T-cell (primary cell): ENCODE results near the gene POLR2L. TPM values are rescaled to one million over a fixed set of nuclear protein-coding genes. Genes with fewer than 3 reads are reported as not detected.

Source experiments
- ATAC-seq, 4 experiments: fragments of 200-7000 bp in 3 of 4; fragments of 150-1000 bp in 1 of 4; cut with Tn5 transposase; replicated peaks in 1 of 4; 1 replicate in 3 of 4; 2 replicates in 1 of 4; pipeline ENCODE4 v1.10.0; 2021; ENCODE audit warnings: moderate library complexity in 3 of 4, mild to moderate bottlenecking in 2 of 4, moderate number of reproducible peaks in 1 of 4
- CTCF ChIA-PET, 2 donors: fragments of 300-600 bp; sonication (Branson Sonifier 250); formaldehyde crosslinking; loops; one replicate each; lab custom pipeline; 2022; ENCODE audit warnings: antibody characterized with exemption in 2 of 2; lab: Charles Lee
- POLR2A ChIA-PET, 2 donors: fragments of 300-600 bp; sonication (Branson Sonifier 250); formaldehyde crosslinking; loops; one replicate each; lab custom pipeline; 2022; ENCODE audit warnings: antibody characterized with exemption in 2 of 2; lab: Charles Lee
- DNase-seq, 35 experiments: peaks; one replicate each; pipeline versions ENCODE4 v3.0.0 to v3.0.0-alpha.2; 2013 to 2023
- H3K27ac ChIP-seq: one replicate; pipeline ENCODE4 v1.5.1; 2013; ENCODE audit warnings: low read length
- H3K27me3 ChIP-seq, 2 experiments: replicated peaks in 1 of 2; 1 replicate in 1 of 2; 2 replicates in 1 of 2; pipeline versions ENCODE4 v1.6.1 to v1.7.0; 2013; ENCODE audit warnings: low read length in 1 of 2, mixed read lengths in 1 of 2; ENCODE audit not compliant: control insufficient read depth in 2 of 2, insufficient read depth in 2 of 2; ENCODE audit errors: extremely low read depth in 1 of 2
- H3K36me3 ChIP-seq, 2 donors: 1 replicate in 1 of 2; 2 replicates in 1 of 2; pipeline versions ENCODE4 v1.6.1 to v1.7.0; 2013; ENCODE audit warnings: low read length in 1 of 2; ENCODE audit not compliant: control insufficient read depth in 2 of 2, insufficient read depth in 1 of 2; ENCODE audit errors: extremely low read depth in 1 of 2
- H3K4me1 ChIP-seq, 2 experiments: 1 replicate in 1 of 2; 2 replicates in 1 of 2; pipeline versions ENCODE4 v1.6.1 to v1.7.0; 2013; ENCODE audit warnings: low read length in 2 of 2, mixed read lengths in 1 of 2; ENCODE audit not compliant: insufficient read depth in 2 of 2, control insufficient read depth in 1 of 2; ENCODE audit errors: extremely low read depth in 1 of 2
- H3K4me3 ChIP-seq, 2 donors: 1 replicate in 1 of 2; 2 replicates in 1 of 2; pipeline versions ENCODE4 v1.5.1 to v1.7.0; 2013; ENCODE audit warnings: mild to moderate bottlenecking in 2 of 2, low read length in 1 of 2, moderate library complexity in 1 of 2; ENCODE audit not compliant: control insufficient read depth in 1 of 2; ENCODE audit errors: extremely low read depth in 1 of 2
- H3K9me3 ChIP-seq: 2 replicates; pipeline ENCODE4 v1.7.0; 2013
- H3K27ac Mint-ChIP-seq, 2 donors: one replicate each; pipeline ENCODE4 v1.8.0; 2020 to 2021; ENCODE audit warnings: mild to moderate bottlenecking in 2 of 2, mixed read lengths in 2 of 2
- H3K27me3 Mint-ChIP-seq, 2 donors: one replicate each; pipeline ENCODE4 v1.8.0; 2021 to 2022; ENCODE audit warnings: mixed read lengths in 2 of 2
- H3K36me3 Mint-ChIP-seq: one replicate; pipeline ENCODE4 v1.8.0; 2021; ENCODE audit warnings: mixed read lengths
- H3K4me1 Mint-ChIP-seq, 3 donors: one replicate each; pipeline ENCODE4 v1.8.0; 2020 to 2022; ENCODE audit warnings: mixed read lengths in 3 of 3, mild to moderate bottlenecking in 1 of 3
- H3K4me3 Mint-ChIP-seq, 3 donors: one replicate each; pipeline ENCODE4 v1.8.0; 2020 to 2022; ENCODE audit warnings: mild to moderate bottlenecking in 3 of 3, mixed read lengths in 3 of 3, moderate library complexity in 3 of 3
- H3K9me3 Mint-ChIP-seq, 3 donors: one replicate each; pipeline ENCODE4 v1.8.0; 2020 to 2022; ENCODE audit warnings: mixed read lengths in 3 of 3
- WGBS: methylation state at CpG from one replicate; pipeline ENCODE4 v1.1.5; 2013; ENCODE audit warnings: missing lambda C conversion rate; ENCODE audit not compliant: insufficient coverage; 5-methylcytosine and 5-hydroxymethylcytosine counted together
- total RNA-seq, 35 experiments: library from RNA in 6 of 35; stranded (reverse) in 6 of 35; fragments of 120-200 nt in 1 of 35; gene quantifications; one replicate each; pipeline versions ENCODE4 v1.2.1 to v1.2.4 and lab custom pipeline; 2013 to 2026

Gene POLR2L
- total RNA-seq, 5 donors from 2014 or later (not counting 1 experiment from before 2014, with no cell fraction given), result 34.2 to 73.9 (median 68.7) TPM

GRCh38 chr11:808427-809286 lies 33.7 kb downstream of the POLR2L start:
- peak overlapping the region; percentile 85 to 97 for H3K4me3 ChIP-seq
- H3K27ac ChIP-seq, result peak overlapping the region; percentile 97
- DNase-seq (peak in 4 of 35 experiments; percentile 22 to 57 (median 34)), ATAC-seq (peak in 2 of 4 experiments; percentile 0 to 1)
- no peaks in the 10 kb centered on the region for H3K9me3 Mint-ChIP-seq
- ChIA-PET POLR2A (interaction anchor here in 1 of 2 donors (0.8 kb wide), 1 partner anchor 10 kb away, joined by 3 read pairs; the partner anchor contains the start of gene PNPLA2), CTCF (interaction anchor here (0.5 to 1.8 kb wide), 2 partner anchors 11 to 29 kb away, joined by 4 to 6 read pairs; no protein-coding TSS in a partner anchor)
- peak overlapping the region; percentile 94 to 99 for H3K27ac Mint-ChIP-seq
- H3K36me3 Mint-ChIP-seq, result peaks cover 17% of the 10 kb centered on the region
- H3K4me1 ChIP-seq, result peaks cover 23 to 54% of the 10 kb centered on the region in 2 experiments
- WGBS, result 17% methylated on average over 27 of the region's 36 CpGs
- H3K27me3 ChIP-seq, result no peaks in the 10 kb centered on the region
- no peaks in the 10 kb centered on the region for H3K27me3 Mint-ChIP-seq
- peaks cover 40 to 46% (median 42%) of the 10 kb centered on the region in 3 donors for H3K4me1 Mint-ChIP-seq
- peak overlapping the region; percentile 89 to 91 (median 89) for H3K4me3 Mint-ChIP-seq
- no peaks in the 10 kb centered on the region for H3K9me3 ChIP-seq
- peaks cover 19 to 26% of the 10 kb centered on the region in 2 donors for H3K36me3 ChIP-seq

GRCh38 chr11:804599-804964 lies 37.7 kb downstream of the POLR2L start:
- H3K27ac ChIP-seq, result peak overlapping the region; percentile 70
- Mint-ChIP-seq H3K4me3 (peak overlapping the region; percentile 76 to 89 (median 76)), H3K27me3 (no peaks in the 10 kb centered on the region), H3K36me3 (no peaks in the 10 kb centered on the region), H3K4me1 (peaks cover 15 to 25% (median 20%) of the 10 kb centered on the region in 3 donors), H3K9me3 (no peaks in the 10 kb centered on the region), H3K27ac (peak overlapping the region; percentile 76)
- DNase-seq (no peak), ATAC-seq (no peak)
- peaks cover 9 to 19% of the 10 kb centered on the region in 2 donors for H3K36me3 ChIP-seq
- no peaks in the 10 kb centered on the region for H3K9me3 ChIP-seq
- H3K27me3 ChIP-seq, result no peaks in the 10 kb centered on the region
- 8% methylated on average over 13 of the region's 18 CpGs for WGBS
- ChIA-PET POLR2A (interaction anchor here in 1 of 2 donors (0.6 kb wide), 1 partner anchor 9 kb away, joined by 3 read pairs; no protein-coding TSS in a partner anchor), CTCF (no interaction called here)
- H3K4me3 ChIP-seq, result peak overlapping the region; percentile 70 to 86
- peaks cover 15 to 45% of the 10 kb centered on the region in 2 experiments for H3K4me1 ChIP-seq

DNA sequence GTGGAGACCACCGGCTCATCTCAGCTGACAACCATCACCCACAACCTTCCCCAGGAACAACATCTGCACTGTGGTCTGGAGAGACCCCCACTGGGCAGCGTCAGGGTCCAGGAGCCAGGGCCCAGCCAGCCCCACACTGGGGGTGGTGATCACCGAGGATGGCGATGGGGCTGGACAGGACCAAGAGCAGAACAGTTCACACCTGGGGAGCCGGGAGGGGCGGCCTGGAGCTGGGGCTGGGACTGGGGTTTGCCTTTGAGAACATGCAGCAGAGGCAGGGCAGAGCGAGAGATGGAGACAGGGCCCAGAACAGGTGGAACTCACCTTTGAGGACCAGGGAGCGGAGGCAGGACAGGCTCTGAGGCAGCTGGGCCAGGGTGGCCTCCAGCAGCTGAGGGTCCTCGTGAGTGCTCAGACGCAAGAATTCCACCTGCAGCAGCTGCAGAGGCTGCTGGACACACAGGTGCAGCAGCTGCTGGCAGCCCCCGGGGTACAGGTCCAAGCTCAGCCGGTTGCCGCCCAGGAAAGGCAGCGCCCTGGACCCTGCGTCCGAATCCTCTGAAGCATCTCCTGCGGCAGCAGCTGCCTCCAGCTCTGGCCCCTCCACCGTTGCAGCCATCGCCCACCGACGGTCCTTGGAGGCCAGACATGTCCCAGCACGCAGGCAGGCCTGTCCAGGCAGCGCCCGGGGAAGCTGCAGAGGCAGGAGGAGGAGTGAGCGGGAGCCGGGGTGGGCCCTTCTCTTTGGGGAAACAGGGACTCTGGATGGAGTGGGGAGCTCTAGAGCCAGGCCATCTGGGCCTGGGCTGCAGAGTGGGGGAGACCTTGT lies 38.3 kb downstream of the POLR2L start:
- Mint-ChIP-seq H3K27ac (peak overlapping the region; percentile 76), H3K9me3 (no peaks in the 10 kb centered on the region), H3K27me3 (no peaks in the 10 kb centered on the region), H3K4me1 (peaks cover 12 to 23% (median 19%) of the 10 kb centered on the region in 3 donors), H3K36me3 (no peaks in the 10 kb centered on the region), H3K4me3 (peak overlapping the region; percentile 76 to 89 (median 76))
- peak overlapping the region; percentile 70 to 86 for H3K4me3 ChIP-seq
- no peaks in the 10 kb centered on the region for H3K9me3 ChIP-seq
- ChIA-PET CTCF (no interaction called here), POLR2A (interaction anchor here in 1 of 2 donors (0.6 kb wide), 1 partner anchor 10 kb away, joined by 3 read pairs; no protein-coding TSS in a partner anchor)
- H3K27ac ChIP-seq, result peak overlapping the region; percentile 70
- ATAC-seq, result no peak
- no peaks in the 10 kb centered on the region for H3K27me3 ChIP-seq
- no peak for DNase-seq
- H3K4me1 ChIP-seq, result peaks cover 15 to 43% of the 10 kb centered on the region in 2 experiments
- H3K36me3 ChIP-seq, result peaks cover 9 to 21% of the 10 kb centered on the region in 2 donors
- 67% methylated on average over 25 of the region's 26 CpGs for WGBS

DNA sequence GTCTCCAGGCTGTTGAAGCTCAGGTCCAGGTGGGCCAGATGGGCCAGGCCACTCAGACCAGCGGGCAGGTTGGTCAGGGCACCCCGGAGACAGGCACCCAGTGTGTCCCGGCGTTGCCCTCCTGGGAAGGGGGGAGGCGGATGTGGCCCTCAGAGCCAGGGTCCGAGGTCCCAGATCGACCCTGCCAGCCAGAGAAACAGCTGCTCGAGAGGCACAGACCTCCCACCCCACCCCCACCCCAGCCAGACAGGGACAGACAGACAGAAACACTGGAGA lies 38.9 kb downstream of the POLR2L start:
- Mint-ChIP-seq H3K4me1 (peaks cover 7 to 17% (median 13%) of the 10 kb centered on the region in 3 donors), H3K27me3 (no peaks in the 10 kb centered on the region), H3K27ac (no peak overlapping the region), H3K36me3 (no peaks in the 10 kb centered on the region), H3K9me3 (no peaks in the 10 kb centered on the region), H3K4me3 (peak overlapping the region in 1 of 3 donors; percentile 89)
- Histone ChIP-seq H3K27ac (no peak overlapping the region), H3K4me3 (no peak overlapping the region), H3K4me1 (peaks cover 13 to 43% of the 10 kb centered on the region in 2 experiments), H3K27me3 (no peaks in the 10 kb centered on the region), H3K9me3 (no peaks in the 10 kb centered on the region), H3K36me3 (peaks cover 9 to 21% of the 10 kb centered on the region in 2 donors)
- ChIA-PET CTCF (no interaction called here), POLR2A (no interaction called here)
- ATAC-seq (no peak), DNase-seq (no peak)
- 100% methylated on average over 1 of the region's 8 CpGs for WGBS

- ChIA-PET CTCF (interaction anchor here in 1 of 2 donors (0.5 kb wide), 1 partner anchor 962 kb away, joined by 7 read pairs; no protein-coding TSS in a partner anchor), POLR2A (no interaction called here)
- no peaks in the 10 kb centered on the region for H3K36me3 Mint-ChIP-seq
- H3K9me3 Mint-ChIP-seq, result no peaks in the 10 kb centered on the region
- H3K9me3 ChIP-seq, result no peaks in the 10 kb centered on the region
- H3K27me3 ChIP-seq, result no peaks in the 10 kb centered on the region
- ATAC-seq (no peak), DNase-seq (no peak)
- no peaks in the 10 kb centered on the region for H3K27me3 Mint-ChIP-seq
- no peak overlapping the region for H3K27ac Mint-ChIP-seq
- H3K4me1 Mint-ChIP-seq, result peaks cover 3 to 15% (median 11%) of the 10 kb centered on the region in 3 donors
- 93% methylated on average over 25 of the region's 28 CpGs for whole genome bisulfite sequencing
- peaks cover 13 to 41% of the 10 kb centered on the region in 2 experiments for H3K4me1 ChIP-seq
- H3K4me3 Mint-ChIP-seq, result peak overlapping the region in 1 of 3 donors; percentile 50
- H3K36me3 ChIP-seq, result peaks cover 9 to 21% of the 10 kb centered on the region in 2 donors
- H3K27ac ChIP-seq, result no peak overlapping the region
- no peak overlapping the region for H3K4me3 ChIP-seq
These were observed 39.4 kb downstream of the POLR2L start for GRCh38 chr11:802693-803466.
